Upper lobe of left lung (tissue), 6 donors: ENCODE results near the gene EYS. TPM values are rescaled to one million over a fixed set of nuclear protein-coding genes. Genes with fewer than 3 reads are reported as not detected.

ENCODE experiments used
- ATAC-seq, 2 donors: fragments of 200-7000 bp; cut with Tn5 transposase; one replicate each; pipeline ENCODE4 v1.9.1; 2022; ENCODE audit warnings: mild to moderate bottlenecking in 2 of 2, moderate library complexity in 2 of 2; ENCODE audit not compliant: low FRiP score in 2 of 2
- DNase-seq, 2 donors: peaks; one replicate each; pipeline ENCODE4 v3.0.0-alpha.2; 2019 to 2020
- H3K27ac ChIP-seq, 4 donors: fragments of 200-600 bp; sonication (generic); one replicate each; pipeline ENCODE4 v1.5.1; 2016 to 2019
- H3K27me3 ChIP-seq, 4 donors: fragments of 200-600 bp; sonication (generic); one replicate each; pipeline ENCODE4 v1.5.1; 2017 to 2019
- H3K36me3 ChIP-seq, 4 donors: fragments of 200-600 bp; sonication (generic); one replicate each; pipeline ENCODE4 v1.5.1; 2016 to 2019
- H3K4me1 ChIP-seq, 4 donors: fragments of 200-600 bp; sonication (generic); one replicate each; pipeline ENCODE4 v1.5.1; 2018 to 2019
- H3K4me3 ChIP-seq, 4 donors: fragments of 200-600 bp; sonication (generic); one replicate each; pipeline ENCODE4 v1.5.1; 2017 to 2019; ENCODE audit warnings: mild to moderate bottlenecking in 2 of 4, moderate library complexity in 1 of 4
- H3K9me3 ChIP-seq, 4 donors: fragments of 200-600 bp; sonication (generic); one replicate each; pipeline ENCODE4 v1.5.1; 2018 to 2019
- EP300 ChIP-seq, 4 donors: sonication (generic); formaldehyde crosslinking; IDR thresholded peaks; one replicate each; pipeline ENCODE4 v1.5.1; 2017; ENCODE audit warnings: antibody characterized with exemption in 4 of 4, control low read depth in 2 of 4
- POLR2A ChIP-seq, 4 donors: fragments of 450-650 bp; IDR thresholded peaks; one replicate each; pipeline ENCODE4 v1.5.1; 2016 to 2017; ENCODE audit warnings: antibody characterized with exemption in 4 of 4, mild to moderate bottlenecking in 2 of 4
- POLR2AphosphoS5 ChIP-seq, 2 donors: sonication (generic); formaldehyde crosslinking; IDR thresholded peaks; one replicate each; pipeline ENCODE4 v1.5.1; 2017; ENCODE audit warnings: antibody characterized with exemption in 2 of 2
- WGBS, 2 donors: methylation state at CpG; one replicate each; pipeline ENCODE4 v1.1.5; 2017 to 2018; 5-methylcytosine and 5-hydroxymethylcytosine counted together
- total RNA-seq, 6 donors: library from RNA; depleted of rRNA in 4 of 6; stranded (reverse); fragments of >200 nt in 4 of 6; gene quantifications; one replicate each; pipeline versions ENCODE4 v1.1.0 to v1.2.1, GENCODE V29; 2016 to 2021
- TF ChIP-seq, protein P1 (sequence below), 6 experiments: fragments of 450-650 bp in 4 of 6; fragments of 200-600 bp in 2 of 6; sonication (generic) in 2 of 6; IDR thresholded peaks; one replicate each; pipeline ENCODE4 v1.5.1; 2016 to 2019; ENCODE audit warnings: antibody characterized with exemption in 6 of 6
- donor health status: DM: no; HTN: no; CAD: no; lungs with moderate emphysema.
- donor health status: DM: no; HTN: yes; CAD: no; lungs with severe emphysema.

Gene EYS
- total RNA-seq, 6 donors from 2014 or later = under 0.01 to 0.46 (median 0.28) TPM; not detected in 2

DNA sequence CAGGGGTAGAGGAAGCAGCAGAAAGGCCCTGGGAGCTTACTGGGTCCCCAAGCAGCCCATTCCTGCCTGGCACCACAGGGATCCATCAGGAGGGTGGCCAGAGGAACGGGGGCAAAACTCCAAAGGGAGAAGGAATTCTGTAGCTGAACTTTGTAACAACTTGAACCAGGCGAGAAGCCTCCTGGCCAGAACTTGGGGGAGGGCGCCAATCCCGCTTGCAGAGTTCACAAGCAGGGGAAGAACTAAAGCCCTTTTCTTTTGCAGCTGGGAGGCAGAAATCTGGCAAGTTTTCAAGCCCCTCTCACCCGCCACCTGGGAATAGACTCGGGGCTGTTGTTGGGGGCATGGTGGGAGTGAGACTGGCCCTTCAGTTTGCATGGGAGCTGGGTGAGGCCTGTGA, 1882.3 kb downstream of the EYS start:
- 72 to 91% methylated on average over 6 of the region's 6 CpGs for WGBS, 2 donors
- Histone ChIP-seq H3K27ac (no peak overlapping the region), H3K36me3 (no peaks in the 10 kb centered on the region), H3K9me3 (no peaks in the 10 kb centered on the region), H3K27me3 (no peaks in the 10 kb centered on the region), H3K4me1 (no peaks in the 10 kb centered on the region), H3K4me3 (no peak overlapping the region)
- TF ChIP-seq, protein P1, sequence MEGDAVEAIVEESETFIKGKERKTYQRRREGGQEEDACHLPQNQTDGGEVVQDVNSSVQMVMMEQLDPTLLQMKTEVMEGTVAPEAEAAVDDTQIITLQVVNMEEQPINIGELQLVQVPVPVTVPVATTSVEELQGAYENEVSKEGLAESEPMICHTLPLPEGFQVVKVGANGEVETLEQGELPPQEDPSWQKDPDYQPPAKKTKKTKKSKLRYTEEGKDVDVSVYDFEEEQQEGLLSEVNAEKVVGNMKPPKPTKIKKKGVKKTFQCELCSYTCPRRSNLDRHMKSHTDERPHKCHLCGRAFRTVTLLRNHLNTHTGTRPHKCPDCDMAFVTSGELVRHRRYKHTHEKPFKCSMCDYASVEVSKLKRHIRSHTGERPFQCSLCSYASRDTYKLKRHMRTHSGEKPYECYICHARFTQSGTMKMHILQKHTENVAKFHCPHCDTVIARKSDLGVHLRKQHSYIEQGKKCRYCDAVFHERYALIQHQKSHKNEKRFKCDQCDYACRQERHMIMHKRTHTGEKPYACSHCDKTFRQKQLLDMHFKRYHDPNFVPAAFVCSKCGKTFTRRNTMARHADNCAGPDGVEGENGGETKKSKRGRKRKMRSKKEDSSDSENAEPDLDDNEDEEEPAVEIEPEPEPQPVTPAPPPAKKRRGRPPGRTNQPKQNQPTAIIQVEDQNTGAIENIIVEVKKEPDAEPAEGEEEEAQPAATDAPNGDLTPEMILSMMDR (IDR thresholded peaks at IDR 0.05) = no peak
- TF ChIP-seq POLR2A (IDR thresholded peaks at IDR 0.05) = no peak
- TF ChIP-seq EP300 (IDR thresholded peaks at IDR 0.05) = no peak
- TF ChIP-seq POLR2AphosphoS5 (IDR thresholded peaks at IDR 0.05) = no peak
- no peak for ATAC-seq
- DNase-seq = no peak

DNA sequence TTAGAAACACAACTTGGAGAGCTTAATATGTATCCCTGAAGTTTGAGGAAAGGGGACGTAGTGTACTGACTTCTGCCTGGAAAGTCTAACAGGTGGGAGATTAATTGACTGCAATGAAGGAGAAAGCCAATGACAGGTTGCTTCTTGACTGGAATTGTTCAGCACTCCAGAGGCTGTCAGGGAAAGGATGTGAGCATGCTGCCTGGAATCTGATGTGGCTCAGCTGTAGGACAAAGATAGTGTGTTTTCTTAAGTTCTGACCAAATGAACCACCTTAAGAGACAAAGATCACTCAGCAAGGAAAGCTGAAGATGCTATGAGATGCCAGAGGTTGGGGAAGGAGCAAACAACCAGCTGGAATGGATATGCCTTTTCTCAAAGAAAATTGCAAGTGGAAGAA, 1885.6 kb downstream of the EYS start:
- Histone ChIP-seq H3K27me3 (no peaks in the 10 kb centered on the region), H3K9me3 (no peaks in the 10 kb centered on the region), H3K36me3 (no peaks in the 10 kb centered on the region), H3K4me3 (no peak overlapping the region), H3K27ac (no peak overlapping the region), H3K4me1 (no peaks in the 10 kb centered on the region)
- ATAC-seq = no peak
- no peak for DNase-seq
- TF ChIP-seq EP300 (IDR thresholded peaks at IDR 0.05) (no peak), POLR2A (IDR thresholded peaks at IDR 0.05) (no peak), POLR2AphosphoS5 (IDR thresholded peaks at IDR 0.05) (no peak)
- TF ChIP-seq, protein P1 (IDR thresholded peaks at IDR 0.05) = no peak
- 65 to 67% methylated on average over 1 of the region's 1 CpG for WGBS, 2 donors

DNA sequence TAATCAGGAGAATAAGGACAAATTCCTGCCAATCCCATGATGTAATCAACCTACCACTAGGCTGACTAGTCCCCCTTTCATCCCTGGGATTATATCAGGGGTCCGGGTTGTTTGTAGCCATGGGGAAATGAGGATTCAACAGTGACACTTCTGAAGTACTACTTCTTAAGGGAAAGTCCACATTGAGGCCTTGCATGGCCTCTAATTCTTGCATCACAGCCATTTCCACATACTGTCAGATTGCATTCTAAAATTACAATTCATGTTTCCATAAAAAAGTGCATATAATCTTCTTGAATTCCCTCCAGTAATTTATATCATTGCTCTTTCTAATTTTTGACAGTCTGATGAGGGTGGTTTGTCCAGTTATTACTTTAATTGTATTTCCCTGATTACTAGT, 1887.2 kb downstream of the EYS start:
- Histone ChIP-seq H3K4me3 (no peak overlapping the region), H3K9me3 (no peaks in the 10 kb centered on the region), H3K27ac (no peak overlapping the region), H3K4me1 (no peaks in the 10 kb centered on the region), H3K36me3 (no peaks in the 10 kb centered on the region), H3K27me3 (no peaks in the 10 kb centered on the region)
- DNase-seq (no peak), ATAC-seq (no peak)
- 74 to 82% methylated on average over 1 of the region's 1 CpG for WGBS, 2 donors
- TF ChIP-seq, protein P1 (IDR thresholded peaks at IDR 0.05) = no peak
- TF ChIP-seq EP300 (IDR thresholded peaks at IDR 0.05) (no peak), POLR2AphosphoS5 (IDR thresholded peaks at IDR 0.05) (no peak), POLR2A (IDR thresholded peaks at IDR 0.05) (no peak)

DNA sequence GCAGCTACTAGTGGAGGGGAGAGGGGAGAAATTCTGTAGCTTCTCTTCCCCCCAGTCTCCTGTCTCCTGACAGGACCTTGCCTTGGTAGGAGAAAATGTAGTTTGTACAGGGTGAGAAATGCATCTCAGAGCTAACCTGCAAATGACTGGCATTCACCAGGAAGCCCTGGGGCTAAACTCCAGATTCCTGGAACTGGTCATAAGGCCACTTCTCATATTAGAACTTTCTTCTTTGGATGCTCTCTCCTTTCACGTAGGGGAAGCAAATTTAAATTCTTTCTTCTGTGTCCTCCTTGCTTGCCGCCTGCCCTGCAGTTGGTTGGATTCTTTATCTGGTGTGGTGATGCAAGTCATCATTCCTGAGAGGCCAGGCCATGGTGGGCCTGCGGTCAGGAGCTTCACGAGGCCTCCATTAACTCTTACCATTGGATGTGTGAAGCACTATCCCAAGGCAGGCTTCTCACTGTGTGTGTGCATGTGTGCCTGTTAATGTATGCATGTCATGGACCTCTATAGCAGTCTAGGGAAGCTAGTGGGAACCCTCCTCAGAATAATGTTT, 1889.5 kb downstream of the EYS start:
- Histone ChIP-seq H3K9me3 (no peaks in the 10 kb centered on the region), H3K27ac (no peak overlapping the region), H3K4me3 (no peak overlapping the region), H3K27me3 (no peaks in the 10 kb centered on the region), H3K4me1 (no peaks in the 10 kb centered on the region), H3K36me3 (no peaks in the 10 kb centered on the region)
- TF ChIP-seq POLR2A (IDR thresholded peaks at IDR 0.05) (no peak), EP300 (IDR thresholded peaks at IDR 0.05) (no peak), POLR2AphosphoS5 (IDR thresholded peaks at IDR 0.05) (no peak)
- TF ChIP-seq, protein P1 (IDR thresholded peaks at IDR 0.05) = no peak
- DNase-seq (no peak), ATAC-seq (peak in 1 of 2 donors; percentile 11)
- whole genome bisulfite sequencing, 2 donors = 91 to 93% methylated on average over 3 to 4 of the region's 4 CpGs

DNA sequence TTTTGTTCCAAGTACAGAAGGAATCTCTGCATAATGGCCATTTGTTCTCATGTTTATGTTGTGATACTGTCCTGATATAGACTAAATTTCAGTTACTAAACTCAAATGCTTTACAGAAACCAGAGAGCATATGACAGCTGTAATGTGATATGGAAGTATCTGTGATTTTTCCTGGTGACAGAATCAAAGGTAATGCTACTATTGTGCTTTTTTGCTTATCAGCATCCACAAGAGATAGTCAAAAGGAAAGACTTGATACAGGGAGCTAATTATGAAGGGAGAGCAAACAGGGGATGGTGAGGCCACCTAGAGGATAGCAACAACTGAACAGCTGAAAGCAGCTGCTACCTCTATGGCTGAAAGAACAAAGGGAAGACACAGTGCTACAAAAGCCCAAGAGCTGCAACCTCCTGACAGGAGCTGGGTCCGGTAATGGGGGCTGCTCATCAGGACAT, 1890.0 kb downstream of the EYS start:
- no peaks in the 10 kb centered on the region for H3K4me1 ChIP-seq
- DNase-seq = no peak
- no peak for ATAC-seq
- no peaks in the 10 kb centered on the region for H3K27me3 ChIP-seq
- TF ChIP-seq EP300 (IDR thresholded peaks at IDR 0.05) = no peak
- no peak for TF ChIP-seq POLR2A (IDR thresholded peaks at IDR 0.05)
- TF ChIP-seq POLR2AphosphoS5 (IDR thresholded peaks at IDR 0.05) = no peak
- TF ChIP-seq, protein P1 (IDR thresholded peaks at IDR 0.05) = no peak
- H3K36me3 ChIP-seq = no peaks in the 10 kb centered on the region
- H3K9me3 ChIP-seq = no peaks in the 10 kb centered on the region
- no peak overlapping the region for H3K27ac ChIP-seq
- WGBS, 2 donors = 60 to 62% methylated on average over 1 of the region's 1 CpG
- no peak overlapping the region for H3K4me3 ChIP-seq
